K562 (cell line): ENCODE results near the gene ZNF609. TPM values are rescaled to one million over a fixed set of nuclear protein-coding genes. Genes with fewer than 3 reads are reported as not detected.
A peak's percentile ranks its signal among the peaks of the same experiment; 100 is the strongest.

Experiments
- ADNP ChIP-seq: fragments of 200-800 bp; sonication (Bioruptor generic); IDR thresholded peaks from 2 replicates; pipeline ENCODE4 v1.6.1; 2016; ENCODE audit warnings: missing genetic modification characterization, missing compliant biosample characterization
- CXXC5 ChIP-seq: fragments of 250-450 bp; sonication (Bioruptor Pico); IDR thresholded peaks from 2 replicates; pipeline ENCODE4 v1.8.0; 2022; ENCODE audit warnings: inconsistent platforms, mild to moderate bottlenecking, moderate library complexity
- DIDO1 ChIP-seq: fragments of 450-650 bp; IDR thresholded peaks from 2 replicates; pipeline ENCODE4 v1.6.1; 2016; ENCODE audit warnings: low read depth, missing biosample characterization, missing genetic modification characterization
- ELK3 ChIP-seq: fragments of 450-650 bp; formaldehyde crosslinking; IDR thresholded peaks from 2 replicates; pipeline ENCODE4 v1.4.0; 2020; ENCODE audit warnings: mild to moderate bottlenecking
- EP300 ChIP-seq: IDR thresholded peaks from 2 replicates; pipeline ENCODE4 v1.6.1; 2012; ENCODE audit warnings: low read length, improper control_type of control experiment
- FOS ChIP-seq: IDR thresholded peaks from 3 replicates; pipeline ENCODE4 v1.6.1; 2011; ENCODE audit not compliant: insufficient read length; ENCODE audit errors: extremely low read depth
- FOSL1 ChIP-seq: fragments of 200-800 bp; sonication (Bioruptor generic); conservative IDR thresholded peaks from 2 replicates; pipeline ENCODE4 v1.6.1; 2016; ENCODE audit warnings: missing genetic modification characterization, missing compliant biosample characterization
- FOXJ2 ChIP-seq: fragments of 200-800 bp; sonication (Bioruptor generic); IDR thresholded peaks from 2 replicates; pipeline ENCODE4 v1.6.1; 2016; ENCODE audit warnings: missing genetic modification characterization, missing compliant biosample characterization
- GTF2E2 ChIP-seq: fragments of 200-800 bp; sonication (Bioruptor generic); IDR thresholded peaks from 2 replicates; pipeline ENCODE4 v1.6.1; 2016; ENCODE audit warnings: missing genetic modification characterization, missing compliant biosample characterization
- HNRNPL ChIP-seq: fragments of 200-400 bp; formaldehyde crosslinking; IDR thresholded peaks from 2 replicates; pipeline ENCODE4 v1.6.1; 2017; ENCODE audit warnings: low read depth, mild to moderate bottlenecking, low read length
- KLF6 ChIP-seq: fragments of 250-450 bp; sonication (Bioruptor Pico); IDR thresholded peaks from 2 replicates; pipeline ENCODE4 v1.4.0; 2020; ENCODE audit warnings: mild to moderate bottlenecking, moderate library complexity, borderline replicate concordance
- MBD2 ChIP-seq: sonication (generic); IDR thresholded peaks from 2 replicates; pipeline ENCODE4 v1.6.1; 2016; ENCODE audit warnings: low read depth, borderline replicate concordance
- NCOA6 ChIP-seq: fragments of 450-650 bp; IDR thresholded peaks from 2 replicates; pipeline ENCODE4 v1.6.1; 2017; ENCODE audit warnings: mild to moderate bottlenecking
- RNF2 ChIP-seq: sonication (generic); IDR thresholded peaks from 2 replicates; pipeline ENCODE4 v1.6.1; 2016
- SRSF9 ChIP-seq: fragments of 200-400 bp; formaldehyde crosslinking; IDR thresholded peaks from 2 replicates; pipeline ENCODE4 v1.6.1; 2017; ENCODE audit warnings: low read depth, low read length, borderline replicate concordance
- TFE3 ChIP-seq: fragments of 450-650 bp; formaldehyde crosslinking; IDR thresholded peaks from 2 replicates; pipeline ENCODE4 v1.4.0; 2020; ENCODE audit warnings: mild to moderate bottlenecking, mixed read lengths
- THAP7 ChIP-seq: fragments of 250-450 bp; sonication (Bioruptor Pico); IDR thresholded peaks from 2 replicates; pipeline ENCODE4 v1.5.0; 2021
- ZBTB33 ChIP-seq: sonication (generic); formaldehyde crosslinking; IDR thresholded peaks from 2 replicates; pipeline ENCODE4 v1.8.1; 2023; ENCODE audit warnings: mild to moderate bottlenecking, missing genetic modification reagents
- ZNF12 ChIP-seq: sonication (generic); formaldehyde crosslinking; IDR thresholded peaks from 2 replicates; pipeline ENCODE4 v1.4.0; 2020; ENCODE audit warnings: mild to moderate bottlenecking, missing genetic modification reagents
- ZNF165 ChIP-seq: fragments of 250-450 bp; sonication (Bioruptor Pico); IDR thresholded peaks from 2 replicates; pipeline ENCODE4 v1.4.0; 2020; ENCODE audit warnings: borderline replicate concordance
- ZNF431 ChIP-seq: sonication (generic); formaldehyde crosslinking; IDR thresholded peaks from 2 replicates; pipeline ENCODE4 v1.8.0; 2022; ENCODE audit warnings: mild to moderate bottlenecking, missing genetic modification reagents
- ZNF445 ChIP-seq: fragments of 250-450 bp; sonication (Bioruptor Pico); IDR thresholded peaks from 2 replicates; pipeline ENCODE4 v1.4.0; 2020; ENCODE audit warnings: low read depth, mild to moderate bottlenecking, moderate library complexity
- ZNF655 ChIP-seq: fragments of 250-450 bp; sonication (Bioruptor Pico); IDR thresholded peaks from 2 replicates; pipeline ENCODE4 v1.5.0; 2021
- ZNF668 ChIP-seq: fragments of 250-450 bp; sonication (Bioruptor Pico); IDR thresholded peaks from 2 replicates; pipeline ENCODE4 v1.8.0; 2022; ENCODE audit warnings: mild to moderate bottlenecking, inconsistent platforms
- ZNF707 ChIP-seq: fragments of 250-450 bp; sonication (Bioruptor Pico); conservative IDR thresholded peaks from 2 replicates; pipeline ENCODE4 v1.8.0; 2022; ENCODE audit warnings: inconsistent platforms, mild to moderate bottlenecking, moderate library complexity
- polyA plus RNA-seq, 8 experiments: library from polyadenylated mRNA; depleted of rRNA in 4 of 8; stranded (reverse) in 5 of 8; unstranded in 3 of 8; fragments of >200 nt; fragmentation: Nextera tagmentation in 2 of 8; fragmentation: Illumina TruSeq in 1 of 8; extraction: Ambion mirVana in 2 of 8; extraction: Trizol in 1 of 8; gene quantifications; 2 replicates each; pipeline versions ENCODE4 v1.2.1 to v1.2.3, GENCODE V29; 2011 to 2014; ENCODE audit warnings: inconsistent platforms in 1 of 8, missing spikeins in 1 of 8
- total RNA-seq, 7 experiments: library from RNA; depleted of rRNA in 6 of 7; stranded (reverse); fragments of >200 nt in 6 of 7; fragmentation: Illumina TruSeq in 2 of 7; extraction: Trizol in 2 of 7; gene quantifications; 2 replicates each; pipeline versions ENCODE4 v1.2.1 to v1.2.3, GENCODE V29; 2011 to 2021; ENCODE audit warnings: low replicate concordance in 1 of 7

ZNF609 gene
- total and polyA plus RNA-seq, 9 of the 15 experiments (the other 6 are each of a cell fraction or from before 2014, with no cell fraction given) = 3.0 to 38.7 (median 17.8) TPM

- TF ChIP-seq EP300 (peak; percentile 38; the same call in 1 of the 2 replicates), ZNF12 (CRISPR knock-in tag) (no peak), ZNF165 (CRISPR knock-in tag) (no peak), DIDO1 (tag) (no peak), FOSL1 (tag) (no peak), THAP7 (no peak), RNF2 (no peak), MBD2 (no peak), ZNF431 (CRISPR knock-in tag) (no peak), TFE3 (CRISPR knock-in tag) (no peak), ZNF707 (CRISPR knock-in tag) (no peak), FOS (no peak), ZNF445 (CRISPR knock-in tag) (no peak), HNRNPL (no peak), SRSF9 (no peak), ZNF655 (CRISPR knock-in tag) (no peak), ELK3 (CRISPR knock-in tag) (no peak), ZNF668 (no peak), KLF6 (CRISPR knock-in tag) (no peak), GTF2E2 (tag) (no peak), NCOA6 (no peak), CXXC5 (CRISPR knock-in tag) (peak; percentile 10; the same call in 1 of the 2 replicates), ZBTB33 (CRISPR knock-in tag) (no peak), ADNP (tag) (peak; percentile 84), FOXJ2 (no peak)
Measured at GRCh38 chr15:64571857-64572291, 111.5 kb downstream of the ZNF609 start (continued).
